ENCODE data around the gene SHROOM1.
"Not testable (repeated sequence)": the region's sequence is repeated elsewhere in the genome, so short reads cannot be mapped to it uniquely, and the experiment has no call there.

Gene SHROOM1

GRCh38 chr5:132804219-132804618, 26.2 kb downstream of the SHROOM1 start:
- DNase-seq = not testable (repeated sequence)

GRCh38 chr5:132802685-132803066, 27.8 kb downstream of the SHROOM1 start:
- DNase-seq = not testable (repeated sequence)

- no peak for DNase-seq
Observed at GRCh38 chr5:132802044-132802684, 28.3 kb downstream of the SHROOM1 start.

GRCh38 chr5:132800545-132800944, 29.9 kb downstream of the SHROOM1 start:
- DNase-seq = no peak

GRCh38 chr5:132799392-132799791, 31.1 kb downstream of the SHROOM1 start:
- DNase-seq = no peak

- no peak for DNase-seq
Observed at GRCh38 chr5:132797651-132798050, 32.8 kb downstream of the SHROOM1 start.

- no peak for DNase-seq
Observed at GRCh38 chr5:132791026-132791425, 39.4 kb downstream of the SHROOM1 start.

- DNase-seq = no peak
Observed at GRCh38 chr5:132790201-132790865, 40.1 kb downstream of the SHROOM1 start.

GRCh38 chr5:132788990-132789886, 41.2 kb downstream of the SHROOM1 start:
- no peak for DNase-seq

- no peak for DNase-seq
Observed at GRCh38 chr5:132788508-132788907, 41.9 kb downstream of the SHROOM1 start.

GRCh38 chr5:132787076-132787475, 43.4 kb downstream of the SHROOM1 start:
- DNase-seq = no peak

- DNase-seq = no peak
Observed at GRCh38 chr5:132785864-132786263, 44.6 kb downstream of the SHROOM1 start.

- no peak for DNase-seq
Observed at GRCh38 chr5:132785365-132785764, 45.1 kb downstream of the SHROOM1 start.

- DNase-seq = no peak
Observed at GRCh38 chr5:132782101-132782500, 48.3 kb downstream of the SHROOM1 start.

GRCh38 chr5:132781029-132781428, 49.4 kb downstream of the SHROOM1 start:
- DNase-seq = no peak

- no peak for DNase-seq
Observed at GRCh38 chr5:132780577-132780976, 49.9 kb downstream of the SHROOM1 start.

GRCh38 chr5:132779961-132780360, 50.5 kb downstream of the SHROOM1 start:
- no peak for DNase-seq

- DNase-seq = no peak
Observed at GRCh38 chr5:132778856-132779255, 51.6 kb downstream of the SHROOM1 start.

GRCh38 chr5:132778129-132778528, 52.3 kb downstream of the SHROOM1 start:
- no peak for DNase-seq

- DNase-seq = peak; percentile 52
Observed at GRCh38 chr5:132777209-132778069, 53.0 kb downstream of the SHROOM1 start, which contains the start of gene SEPTIN8. TSS of gene SEPTIN8 (minus strand) at chr5:132777239. CDS start at chr5:132777137, 102 bp downstream.

- no peak for DNase-seq
Observed at GRCh38 chr5:132776938-132777208, 53.6 kb downstream of the SHROOM1 start.

GRCh38 chr5:132776131-132776937, 54.1 kb downstream of the SHROOM1 start:
- no peak for DNase-seq

Data from CD4-positive, alpha-beta T cell treated with Interleukin-10 for 1 hour (primary cell).